Measurements from ENCODE around the gene TMPRSS11A.

The TMPRSS11A gene, protein sequence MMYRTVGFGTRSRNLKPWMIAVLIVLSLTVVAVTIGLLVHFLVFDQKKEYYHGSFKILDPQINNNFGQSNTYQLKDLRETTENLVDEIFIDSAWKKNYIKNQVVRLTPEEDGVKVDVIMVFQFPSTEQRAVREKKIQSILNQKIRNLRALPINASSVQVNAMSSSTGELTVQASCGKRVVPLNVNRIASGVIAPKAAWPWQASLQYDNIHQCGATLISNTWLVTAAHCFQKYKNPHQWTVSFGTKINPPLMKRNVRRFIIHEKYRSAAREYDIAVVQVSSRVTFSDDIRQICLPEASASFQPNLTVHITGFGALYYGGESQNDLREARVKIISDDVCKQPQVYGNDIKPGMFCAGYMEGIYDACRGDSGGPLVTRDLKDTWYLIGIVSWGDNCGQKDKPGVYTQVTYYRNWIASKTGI

DNA sequence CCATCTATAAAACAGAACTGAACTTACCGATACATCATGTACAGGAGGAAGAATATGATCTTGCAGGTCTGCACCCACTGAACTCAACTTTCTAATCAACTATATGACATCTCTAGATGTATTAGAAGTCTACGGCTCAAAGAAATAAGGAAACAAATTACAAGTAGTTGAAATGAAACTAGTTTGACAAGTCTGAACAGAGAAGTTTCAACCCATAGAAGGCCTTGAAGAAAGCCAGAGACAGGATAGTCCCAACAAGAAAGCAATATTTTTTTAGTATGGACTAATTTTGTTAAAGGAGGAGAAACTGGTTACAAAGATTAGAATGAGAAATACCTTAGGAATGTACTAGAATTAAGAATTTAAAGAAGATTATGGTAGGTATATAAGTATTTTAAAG, at the start of gene TMPRSS11A:
Gene TMPRSS11A (minus strand): TSS at position 138 of the 400 bp plus-strand sequence. CDS start 100 bp downstream, at position 38.
- Mint-ChIP-seq H3K4me3 (no peak within 1 kb of the TSS), H3K27ac (no peak within 1 kb of the TSS), H3K27me3 (peaks cover 2% of the 10 kb centered on the region), H3K4me1 (ENCODE audit: low read depth) (no peaks in the 10 kb centered on the region), H3K9me3 (no peaks in the 10 kb centered on the region), H3K36me3 (ENCODE audit: low read depth) (no peaks in the 10 kb centered on the region)
- DNase-seq, result no peak

DNA sequence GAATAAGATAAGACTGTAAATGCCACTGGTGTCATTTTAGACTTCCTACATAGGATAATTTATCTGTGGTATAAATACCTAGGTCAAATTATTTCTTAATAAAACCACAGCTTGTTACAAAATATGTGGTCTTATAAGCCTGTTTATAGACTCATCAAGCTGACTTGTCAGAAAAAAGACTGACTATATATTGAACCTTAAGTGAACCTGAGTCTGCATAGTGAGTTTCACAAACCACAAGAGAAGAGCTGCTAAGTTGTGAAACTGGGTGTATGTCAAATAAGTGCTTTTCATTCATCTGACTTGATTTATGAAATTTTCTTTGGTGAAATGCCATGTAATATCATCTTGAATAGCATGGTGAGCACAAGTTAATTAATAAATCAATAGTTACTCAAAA, 48.4 kb upstream of the TMPRSS11A start:
- no peak for DNase-seq
- H3K36me3 Mint-ChIP-seq (ENCODE audit: low read depth), result no peaks in the 10 kb centered on the region
- peaks cover 2% of the 10 kb centered on the region for H3K9me3 Mint-ChIP-seq
- H3K27ac Mint-ChIP-seq, result no peak overlapping the region
- no peak overlapping the region for H3K4me3 Mint-ChIP-seq
- H3K27me3 Mint-ChIP-seq, result no peaks in the 10 kb centered on the region
- H3K4me1 Mint-ChIP-seq (ENCODE audit: low read depth), result no peaks in the 10 kb centered on the region

DNA sequence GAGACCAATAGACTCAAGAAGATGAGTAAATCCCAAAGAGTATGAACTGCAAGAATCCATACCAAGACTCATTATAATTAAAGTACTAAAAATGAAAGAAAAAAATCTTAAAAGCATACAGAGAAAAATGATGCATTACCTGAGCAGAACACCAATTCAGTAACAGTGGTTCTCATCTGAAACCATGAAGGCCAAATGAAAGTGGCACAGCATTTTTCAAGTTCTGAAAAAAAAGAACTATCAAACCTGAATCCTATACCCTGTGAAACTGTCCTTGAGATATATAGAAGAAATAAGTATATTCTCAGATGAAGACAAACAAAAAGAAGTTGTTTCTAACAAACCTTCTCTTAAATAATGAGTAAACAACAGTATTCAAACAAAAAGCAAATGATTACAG, 39.6 kb upstream of the TMPRSS11A start:
- Mint-ChIP-seq H3K4me1 (ENCODE audit: low read depth) (no peaks in the 10 kb centered on the region), H3K36me3 (ENCODE audit: low read depth) (no peaks in the 10 kb centered on the region), H3K9me3 (peaks cover 2% of the 10 kb centered on the region), H3K27ac (no peak overlapping the region), H3K27me3 (peaks cover 7% of the 10 kb centered on the region), H3K4me3 (no peak overlapping the region)
- no peak for DNase-seq

DNA sequence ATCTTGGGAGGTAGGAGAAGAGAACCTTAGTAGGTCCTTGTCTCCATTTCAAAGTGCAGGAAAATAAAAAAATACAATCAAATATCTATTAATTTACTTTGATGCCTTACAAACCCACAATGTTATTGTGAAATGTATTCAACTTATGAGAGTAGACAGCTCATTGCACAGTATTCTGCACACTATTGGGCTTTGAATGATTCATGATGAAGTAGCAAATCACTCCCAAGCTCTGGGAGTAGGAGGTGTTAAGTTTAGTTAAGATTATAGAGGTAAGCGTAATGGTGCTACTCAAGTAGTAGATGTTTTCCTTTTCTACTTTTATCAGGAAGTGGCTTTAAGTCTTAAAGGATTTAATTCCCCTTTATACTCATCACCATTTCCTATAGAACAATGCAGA, 32.8 kb upstream of the TMPRSS11A start:
- Mint-ChIP-seq H3K27me3 (peaks cover 17% of the 10 kb centered on the region), H3K4me3 (no peak overlapping the region), H3K36me3 (ENCODE audit: low read depth) (no peaks in the 10 kb centered on the region), H3K27ac (no peak overlapping the region), H3K4me1 (ENCODE audit: low read depth) (no peaks in the 10 kb centered on the region), H3K9me3 (no peaks in the 10 kb centered on the region)
- no peak for DNase-seq

DNA sequence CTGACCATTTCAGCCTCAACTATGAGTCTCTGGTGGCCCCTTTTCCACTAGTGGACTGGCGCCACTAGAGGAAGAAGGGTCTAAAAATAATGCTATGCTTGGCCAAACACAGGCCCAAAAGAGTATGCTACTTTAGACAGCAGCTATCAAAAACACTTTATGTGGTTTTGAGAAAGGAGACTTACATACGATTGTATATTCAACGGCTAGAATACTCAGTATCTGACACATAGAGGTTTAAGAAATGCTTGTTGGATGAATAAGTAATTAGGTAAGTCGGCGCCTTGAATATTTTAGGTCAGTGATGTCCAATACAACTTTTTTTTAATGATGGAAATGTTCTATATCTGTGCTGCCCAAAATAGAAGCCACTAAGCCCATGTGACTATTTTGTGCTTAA, 25.7 kb upstream of the TMPRSS11A start:
- no peak for DNase-seq
- H3K4me1 Mint-ChIP-seq (ENCODE audit: low read depth), result peaks cover 2% of the 10 kb centered on the region
- no peaks in the 10 kb centered on the region for H3K9me3 Mint-ChIP-seq
- H3K4me3 Mint-ChIP-seq, result no peak overlapping the region
- H3K27me3 Mint-ChIP-seq, result peaks cover 15% of the 10 kb centered on the region
- no peaks in the 10 kb centered on the region for H3K36me3 Mint-ChIP-seq (ENCODE audit: low read depth)
- H3K27ac Mint-ChIP-seq, result no peak overlapping the region

DNA sequence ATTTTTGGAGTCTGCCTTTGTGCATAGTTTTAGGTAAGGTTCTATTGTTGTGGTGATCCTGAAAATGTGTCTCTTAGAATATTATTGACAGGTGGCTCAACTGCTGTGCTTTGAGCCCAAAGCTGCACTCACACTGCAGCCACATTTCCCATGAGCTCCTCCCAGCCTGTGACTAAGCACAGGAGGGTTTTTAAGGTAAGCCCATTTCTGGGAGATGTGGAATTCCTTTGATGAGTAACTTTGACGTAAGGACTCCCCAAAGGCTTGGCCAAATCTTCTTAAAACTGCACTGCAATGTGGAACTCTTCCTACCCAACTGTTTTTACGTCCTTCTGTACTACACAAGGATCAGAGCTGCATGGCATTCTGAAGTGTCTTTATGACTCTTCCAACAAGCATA, 20.0 kb upstream of the TMPRSS11A start:
- H3K27me3 Mint-ChIP-seq, result peaks cover 6% of the 10 kb centered on the region
- no peaks in the 10 kb centered on the region for H3K36me3 Mint-ChIP-seq (ENCODE audit: low read depth)
- H3K27ac Mint-ChIP-seq, result no peak overlapping the region
- DNase-seq, result no peak
- H3K9me3 Mint-ChIP-seq, result no peaks in the 10 kb centered on the region
- no peaks in the 10 kb centered on the region for H3K4me1 Mint-ChIP-seq (ENCODE audit: low read depth)
- no peak overlapping the region for H3K4me3 Mint-ChIP-seq

DNA sequence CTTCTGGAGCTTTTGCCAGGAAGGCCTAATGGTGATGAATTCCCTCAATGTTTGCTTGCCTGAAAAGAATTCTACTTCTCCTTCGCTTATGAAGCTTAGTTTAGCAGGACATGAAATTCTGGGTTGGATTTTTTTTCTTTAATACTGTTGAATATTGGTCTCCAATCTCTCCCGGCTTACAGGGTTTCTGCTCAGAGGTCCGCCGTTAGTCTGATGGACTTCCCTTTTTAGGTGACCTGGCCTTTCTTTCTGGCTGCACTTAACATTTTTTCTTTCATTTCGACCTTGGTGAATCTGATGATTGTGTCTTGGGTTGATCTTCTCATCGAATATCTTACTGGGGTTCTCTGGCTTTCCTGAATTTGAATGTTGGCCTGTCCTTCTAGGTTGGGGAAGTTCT, 17.2 kb upstream of the TMPRSS11A start:
- no peaks in the 10 kb centered on the region for H3K36me3 Mint-ChIP-seq (ENCODE audit: low read depth)
- H3K4me1 Mint-ChIP-seq (ENCODE audit: low read depth), result no peaks in the 10 kb centered on the region
- H3K9me3 Mint-ChIP-seq, result no peaks in the 10 kb centered on the region
- H3K27ac Mint-ChIP-seq, result no peak overlapping the region
- DNase-seq, result no peak
- H3K4me3 Mint-ChIP-seq, result no peak overlapping the region
- peaks cover 6% of the 10 kb centered on the region for H3K27me3 Mint-ChIP-seq

DNA sequence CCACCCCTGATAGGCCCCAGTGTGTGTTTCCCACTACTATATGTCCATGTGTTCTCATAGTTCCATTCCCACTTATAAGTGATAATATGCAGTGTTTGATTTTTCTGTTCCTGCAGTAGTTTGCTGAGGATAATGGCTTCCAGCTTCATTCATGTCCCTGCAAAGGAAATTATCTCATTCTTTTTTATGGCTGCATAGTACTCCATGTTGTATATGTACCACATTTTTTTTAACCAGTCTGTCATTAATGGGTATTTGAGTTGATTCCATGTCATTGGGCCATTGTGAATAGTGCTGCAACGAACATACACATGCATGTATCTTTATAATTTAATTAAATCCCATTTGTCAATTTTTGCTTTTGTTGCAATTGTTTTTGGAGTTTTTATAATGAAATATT, 10.3 kb upstream of the TMPRSS11A start:
- Mint-ChIP-seq H3K27me3 (no peaks in the 10 kb centered on the region), H3K4me3 (no peak overlapping the region), H3K36me3 (ENCODE audit: low read depth) (no peaks in the 10 kb centered on the region), H3K27ac (no peak overlapping the region), H3K9me3 (no peaks in the 10 kb centered on the region), H3K4me1 (ENCODE audit: low read depth) (no peaks in the 10 kb centered on the region)
- DNase-seq, result no peak

DNA sequence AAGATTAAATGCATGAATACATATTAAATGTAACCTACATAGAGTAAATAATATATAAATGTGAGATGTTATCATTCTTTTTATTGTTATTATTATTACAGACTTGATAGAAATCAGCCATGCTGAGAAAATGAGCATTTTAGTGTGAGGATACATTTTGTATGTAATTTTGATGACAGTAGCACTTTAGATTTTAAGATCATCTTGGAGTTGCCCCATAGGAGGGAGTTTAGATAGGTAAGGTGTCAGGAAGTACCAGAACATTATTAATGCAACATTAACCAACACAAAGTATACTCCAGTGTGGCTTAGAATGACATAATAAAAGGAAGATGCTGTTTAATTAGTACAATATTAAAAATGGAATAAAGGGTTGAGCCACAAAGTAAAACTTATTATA, 8.4 kb downstream of the TMPRSS11A start:
- Mint-ChIP-seq H3K27ac (no peak overlapping the region), H3K27me3 (peaks cover 8% of the 10 kb centered on the region), H3K9me3 (no peaks in the 10 kb centered on the region), H3K4me3 (no peak overlapping the region), H3K4me1 (ENCODE audit: low read depth) (no peaks in the 10 kb centered on the region), H3K36me3 (ENCODE audit: low read depth) (no peaks in the 10 kb centered on the region)
- DNase-seq, result no peak

DNA sequence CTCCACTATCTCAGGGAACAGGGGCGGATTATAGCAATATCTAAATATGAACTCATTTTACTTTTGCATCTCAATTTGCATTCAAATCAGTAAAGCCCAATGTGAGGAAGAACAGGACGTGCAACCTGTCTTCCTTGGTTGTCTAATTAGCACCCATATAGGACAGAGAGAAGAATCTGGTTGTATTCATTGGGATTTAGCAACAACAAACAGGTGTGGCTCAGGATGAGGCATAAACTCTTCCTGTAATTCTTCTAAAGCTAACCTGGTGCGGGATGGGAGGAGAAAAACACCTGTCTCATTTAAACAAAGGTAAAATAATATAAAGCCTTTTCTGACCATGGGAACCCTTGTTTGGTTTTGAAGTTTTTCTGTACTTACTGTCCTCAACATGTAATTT, 22.2 kb downstream of the TMPRSS11A start:
- Mint-ChIP-seq H3K9me3 (no peaks in the 10 kb centered on the region), H3K36me3 (ENCODE audit: low read depth) (no peaks in the 10 kb centered on the region), H3K27me3 (no peaks in the 10 kb centered on the region), H3K4me1 (ENCODE audit: low read depth) (no peaks in the 10 kb centered on the region), H3K27ac (no peak overlapping the region), H3K4me3 (no peak overlapping the region)
- no peak for DNase-seq

DNA sequence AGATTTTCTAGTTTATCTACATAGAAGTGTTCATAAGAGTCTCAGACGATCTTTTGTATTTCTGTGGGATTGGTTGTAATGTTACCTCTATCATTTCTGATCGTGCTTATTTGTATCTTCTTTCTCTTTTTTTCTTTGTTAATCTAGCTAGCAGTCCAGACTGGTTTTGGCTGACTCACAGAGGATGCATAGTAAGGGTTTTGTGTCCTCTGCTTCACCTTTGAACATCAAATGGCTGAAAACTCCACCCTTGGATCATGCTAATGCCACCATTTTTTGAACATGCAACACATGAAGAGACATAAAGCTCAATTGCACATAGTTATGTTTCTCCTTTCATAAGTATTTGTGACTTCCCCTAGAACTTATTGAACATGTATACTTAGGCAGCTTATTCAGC, 22.8 kb downstream of the TMPRSS11A start:
- H3K4me3 Mint-ChIP-seq, result no peak overlapping the region
- DNase-seq, result no peak
- H3K27ac Mint-ChIP-seq, result no peak overlapping the region
- H3K9me3 Mint-ChIP-seq, result no peaks in the 10 kb centered on the region
- no peaks in the 10 kb centered on the region for H3K4me1 Mint-ChIP-seq (ENCODE audit: low read depth)
- no peaks in the 10 kb centered on the region for H3K27me3 Mint-ChIP-seq
- no peaks in the 10 kb centered on the region for H3K36me3 Mint-ChIP-seq (ENCODE audit: low read depth)

DNA sequence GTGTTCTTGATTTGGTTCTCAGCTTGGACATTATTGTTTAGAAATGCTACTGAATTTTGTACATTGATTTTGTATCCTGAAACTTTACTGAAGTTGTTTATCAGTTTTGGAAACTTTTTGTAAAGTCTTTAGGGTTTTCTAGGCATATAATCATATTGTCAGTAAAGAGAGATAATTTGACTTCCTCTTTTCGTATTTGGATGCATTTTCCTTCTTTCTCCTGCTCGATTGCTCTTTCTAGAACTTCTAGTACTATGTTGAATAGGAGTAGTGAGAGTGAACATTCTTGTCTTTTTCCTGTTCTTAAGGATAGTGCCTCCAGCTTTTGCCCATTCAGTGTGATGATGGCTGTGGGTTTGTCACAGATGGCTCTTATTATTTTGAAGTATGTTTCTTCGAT, 24.1 kb downstream of the TMPRSS11A start:
- Mint-ChIP-seq H3K27ac (no peak overlapping the region), H3K27me3 (no peaks in the 10 kb centered on the region), H3K36me3 (ENCODE audit: low read depth) (no peaks in the 10 kb centered on the region), H3K4me3 (no peak overlapping the region), H3K9me3 (no peaks in the 10 kb centered on the region), H3K4me1 (ENCODE audit: low read depth) (no peaks in the 10 kb centered on the region)
- DNase-seq, result no peak

DNA sequence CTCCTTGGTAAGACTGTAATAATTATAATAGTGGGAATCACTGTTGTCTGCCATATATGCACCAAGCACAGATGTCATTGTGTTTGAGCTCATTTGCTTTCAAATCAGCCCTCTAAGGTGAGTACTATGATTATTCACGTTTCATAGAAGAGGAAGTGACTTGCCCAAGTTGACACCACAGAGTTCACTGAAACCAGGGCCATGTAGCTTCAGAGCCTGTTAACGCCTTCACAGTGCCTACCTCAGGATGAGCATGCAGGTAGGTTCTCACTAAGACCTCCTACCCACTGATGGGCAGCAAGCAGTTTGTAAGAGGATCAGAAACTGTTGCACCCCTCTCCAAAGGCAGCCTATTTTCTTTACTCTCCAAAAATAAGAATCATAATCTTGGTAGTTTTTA, 27.4 kb downstream of the TMPRSS11A start:
- peaks cover 7% of the 10 kb centered on the region for H3K27me3 Mint-ChIP-seq
- no peaks in the 10 kb centered on the region for H3K36me3 Mint-ChIP-seq (ENCODE audit: low read depth)
- no peak overlapping the region for H3K27ac Mint-ChIP-seq
- H3K4me3 Mint-ChIP-seq, result no peak overlapping the region
- DNase-seq, result no peak
- no peaks in the 10 kb centered on the region for H3K9me3 Mint-ChIP-seq
- H3K4me1 Mint-ChIP-seq (ENCODE audit: low read depth), result no peaks in the 10 kb centered on the region

DNA sequence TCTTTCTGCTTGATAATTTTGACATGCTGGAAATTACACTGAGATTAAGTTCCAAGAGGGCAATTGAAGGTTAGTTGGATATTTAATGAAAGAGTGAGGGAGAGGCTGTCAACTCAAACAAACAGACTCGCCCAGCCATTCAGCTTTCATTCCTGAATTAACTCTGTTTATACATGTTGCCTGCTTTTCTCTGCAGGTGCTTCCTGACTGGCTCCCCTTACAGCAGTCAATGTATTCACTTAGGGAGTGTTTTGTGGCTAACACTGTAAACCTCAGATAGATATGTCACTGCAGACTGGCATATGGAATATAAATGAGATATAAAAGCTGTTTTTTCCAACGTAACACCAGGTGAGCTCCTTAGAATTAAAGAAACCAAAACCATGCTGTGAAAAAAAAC, 28.7 kb downstream of the TMPRSS11A start:
- no peak for DNase-seq
- Mint-ChIP-seq H3K27ac (no peak overlapping the region), H3K36me3 (ENCODE audit: low read depth) (no peaks in the 10 kb centered on the region), H3K4me1 (ENCODE audit: low read depth) (no peaks in the 10 kb centered on the region), H3K9me3 (no peaks in the 10 kb centered on the region), H3K4me3 (no peak overlapping the region), H3K27me3 (peaks cover 10% of the 10 kb centered on the region)

DNA sequence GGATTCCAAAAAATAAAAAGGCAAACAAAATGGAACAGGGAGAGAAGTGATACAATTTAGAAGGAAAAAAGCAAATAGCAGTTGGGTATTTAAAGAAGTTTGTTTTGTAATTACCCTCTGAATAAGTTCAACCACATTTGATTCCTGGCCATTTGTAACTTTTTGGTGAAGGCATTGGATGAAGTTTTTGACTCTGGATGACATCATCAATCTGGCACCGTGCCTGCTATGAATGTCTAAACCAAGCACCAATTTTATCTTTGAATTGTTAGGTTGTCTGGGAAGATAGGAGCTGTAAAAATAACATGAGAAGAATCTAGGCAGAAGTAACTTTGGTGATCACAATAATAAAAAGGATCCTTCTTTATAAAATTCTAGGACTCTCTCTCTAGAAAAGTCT, 29.5 kb downstream of the TMPRSS11A start:
- no peaks in the 10 kb centered on the region for H3K36me3 Mint-ChIP-seq (ENCODE audit: low read depth)
- H3K27ac Mint-ChIP-seq, result no peak overlapping the region
- DNase-seq, result no peak
- no peaks in the 10 kb centered on the region for H3K9me3 Mint-ChIP-seq
- H3K4me3 Mint-ChIP-seq, result no peak overlapping the region
- H3K4me1 Mint-ChIP-seq (ENCODE audit: low read depth), result no peaks in the 10 kb centered on the region
- H3K27me3 Mint-ChIP-seq, result peaks cover 10% of the 10 kb centered on the region

DNA sequence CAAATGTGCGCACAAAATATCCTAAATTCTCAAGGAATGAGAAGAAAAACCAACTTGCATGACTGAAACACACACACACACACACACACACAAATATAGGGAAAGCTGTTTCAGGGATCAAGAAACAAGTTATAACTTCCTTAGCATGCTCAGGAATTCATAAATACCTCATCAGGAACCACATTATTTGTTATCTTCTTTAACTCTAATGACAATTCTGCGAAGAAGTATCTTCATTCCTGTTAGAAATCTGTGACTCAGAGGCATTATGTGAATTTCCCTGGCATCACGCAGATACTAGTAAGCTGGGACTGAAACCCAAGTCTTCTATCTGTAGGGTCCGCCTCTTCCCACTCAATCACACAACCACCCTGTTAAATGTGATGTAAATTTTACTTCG, 30.3 kb downstream of the TMPRSS11A start:
- no peaks in the 10 kb centered on the region for H3K4me1 Mint-ChIP-seq (ENCODE audit: low read depth)
- H3K4me3 Mint-ChIP-seq, result no peak overlapping the region
- no peak overlapping the region for H3K27ac Mint-ChIP-seq
- H3K27me3 Mint-ChIP-seq, result peaks cover 10% of the 10 kb centered on the region
- H3K36me3 Mint-ChIP-seq (ENCODE audit: low read depth), result no peaks in the 10 kb centered on the region
- no peak for DNase-seq
- no peaks in the 10 kb centered on the region for H3K9me3 Mint-ChIP-seq

Measured in activated T-cell treated with anti-CD3 and anti-CD28 coated beads, Interleukin-2, amount 50 U/mL, for 24 hours (primary cell).